Chondrocyte (in vitro differentiated cells): ENCODE measurements around the gene PSMD13. TPM values are rescaled to one million over a fixed set of nuclear protein-coding genes. Genes with fewer than 3 reads are reported as not detected.

Source experiments
- DNase-seq: peaks from one replicate; pipeline ENCODE4 v3.0.0; 2021; ENCODE audit warnings: mixed read lengths, low spot score
- H3K27ac Mint-ChIP-seq: one replicate; pipeline ENCODE4 v1.8.0; 2021; ENCODE audit warnings: mild to moderate bottlenecking, moderate library complexity, mixed read lengths; ENCODE audit not compliant: unreplicated experiment
- H3K27me3 Mint-ChIP-seq: 2 replicates; pipeline ENCODE4 v1.8.0; 2021; ENCODE audit warnings: low read depth, mixed read lengths
- H3K36me3 Mint-ChIP-seq: 2 replicates; pipeline ENCODE4 v1.8.0; 2021; ENCODE audit warnings: low read depth, mixed read lengths
- H3K4me1 Mint-ChIP-seq: 2 replicates; pipeline ENCODE4 v1.8.0; 2021; ENCODE audit warnings: low read depth, mild to moderate bottlenecking, mixed read lengths
- H3K4me3 Mint-ChIP-seq: one replicate; pipeline ENCODE4 v1.8.0; 2021; ENCODE audit warnings: mild to moderate bottlenecking, moderate library complexity, mixed read lengths; ENCODE audit not compliant: unreplicated experiment
- H3K9me3 Mint-ChIP-seq: 2 replicates; pipeline ENCODE4 v1.8.0; 2021; ENCODE audit warnings: low read depth, mixed read lengths
- total RNA-seq: library from RNA; stranded (reverse); gene quantifications from 3 replicates; pipeline ENCODE4 v1.2.1, GENCODE V29; 2021
- TF ChIP-seq, protein P1 (sequence below): fragments of 200-600 bp; sonication (generic); IDR thresholded peaks from 2 replicates; pipeline ENCODE4 v1.5.0; 2021; ENCODE audit warnings: antibody characterized with exemption, mild to moderate bottlenecking, moderate library complexity

Gene PSMD13
- total RNA-seq, 1 donor from 2014 or later = 103 TPM

DNA sequence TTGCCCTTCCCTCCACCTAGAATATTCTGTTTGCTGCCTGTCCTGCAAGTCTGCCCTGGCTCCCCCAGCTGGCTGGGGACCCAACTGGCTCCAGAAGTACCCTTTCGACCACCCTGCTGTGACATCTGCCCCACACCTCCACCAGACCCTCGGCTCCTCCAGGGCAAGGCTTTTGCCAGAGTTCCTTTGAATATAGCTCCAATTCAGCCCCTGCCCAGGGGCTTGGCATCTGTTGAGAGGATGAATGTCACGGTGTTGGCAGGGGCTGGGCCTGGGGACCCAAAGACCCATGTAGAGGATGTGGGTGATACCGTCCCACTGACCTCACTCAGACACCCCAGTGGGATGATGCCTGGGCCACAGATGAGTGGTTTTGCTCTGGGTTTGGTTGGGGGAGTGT, 45.4 kb downstream of the PSMD13 start:
- no peak overlapping the region for H3K4me3 Mint-ChIP-seq
- H3K27me3 Mint-ChIP-seq = peaks cover 7% of the 10 kb centered on the region
- no peaks in the 10 kb centered on the region for H3K4me1 Mint-ChIP-seq
- no peaks in the 10 kb centered on the region for H3K36me3 Mint-ChIP-seq
- DNase-seq = peak; percentile 69
- TF ChIP-seq, protein P1, sequence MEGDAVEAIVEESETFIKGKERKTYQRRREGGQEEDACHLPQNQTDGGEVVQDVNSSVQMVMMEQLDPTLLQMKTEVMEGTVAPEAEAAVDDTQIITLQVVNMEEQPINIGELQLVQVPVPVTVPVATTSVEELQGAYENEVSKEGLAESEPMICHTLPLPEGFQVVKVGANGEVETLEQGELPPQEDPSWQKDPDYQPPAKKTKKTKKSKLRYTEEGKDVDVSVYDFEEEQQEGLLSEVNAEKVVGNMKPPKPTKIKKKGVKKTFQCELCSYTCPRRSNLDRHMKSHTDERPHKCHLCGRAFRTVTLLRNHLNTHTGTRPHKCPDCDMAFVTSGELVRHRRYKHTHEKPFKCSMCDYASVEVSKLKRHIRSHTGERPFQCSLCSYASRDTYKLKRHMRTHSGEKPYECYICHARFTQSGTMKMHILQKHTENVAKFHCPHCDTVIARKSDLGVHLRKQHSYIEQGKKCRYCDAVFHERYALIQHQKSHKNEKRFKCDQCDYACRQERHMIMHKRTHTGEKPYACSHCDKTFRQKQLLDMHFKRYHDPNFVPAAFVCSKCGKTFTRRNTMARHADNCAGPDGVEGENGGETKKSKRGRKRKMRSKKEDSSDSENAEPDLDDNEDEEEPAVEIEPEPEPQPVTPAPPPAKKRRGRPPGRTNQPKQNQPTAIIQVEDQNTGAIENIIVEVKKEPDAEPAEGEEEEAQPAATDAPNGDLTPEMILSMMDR = no peak
- no peaks in the 10 kb centered on the region for H3K9me3 Mint-ChIP-seq
- H3K27ac Mint-ChIP-seq = no peak overlapping the region

- H3K4me3 Mint-ChIP-seq = no peak overlapping the region
- peaks cover under 1% of the 10 kb centered on the region for H3K4me1 Mint-ChIP-seq
- TF ChIP-seq, protein P1 = no peak
- no peak overlapping the region for H3K27ac Mint-ChIP-seq
- peak; percentile 61 for DNase-seq
- no peaks in the 10 kb centered on the region for H3K9me3 Mint-ChIP-seq
- peaks cover 5% of the 10 kb centered on the region for H3K27me3 Mint-ChIP-seq
- no peaks in the 10 kb centered on the region for H3K36me3 Mint-ChIP-seq
Observed at GRCh38 chr11:282630-283360, 46.0 kb downstream of the PSMD13 start.

DNA sequence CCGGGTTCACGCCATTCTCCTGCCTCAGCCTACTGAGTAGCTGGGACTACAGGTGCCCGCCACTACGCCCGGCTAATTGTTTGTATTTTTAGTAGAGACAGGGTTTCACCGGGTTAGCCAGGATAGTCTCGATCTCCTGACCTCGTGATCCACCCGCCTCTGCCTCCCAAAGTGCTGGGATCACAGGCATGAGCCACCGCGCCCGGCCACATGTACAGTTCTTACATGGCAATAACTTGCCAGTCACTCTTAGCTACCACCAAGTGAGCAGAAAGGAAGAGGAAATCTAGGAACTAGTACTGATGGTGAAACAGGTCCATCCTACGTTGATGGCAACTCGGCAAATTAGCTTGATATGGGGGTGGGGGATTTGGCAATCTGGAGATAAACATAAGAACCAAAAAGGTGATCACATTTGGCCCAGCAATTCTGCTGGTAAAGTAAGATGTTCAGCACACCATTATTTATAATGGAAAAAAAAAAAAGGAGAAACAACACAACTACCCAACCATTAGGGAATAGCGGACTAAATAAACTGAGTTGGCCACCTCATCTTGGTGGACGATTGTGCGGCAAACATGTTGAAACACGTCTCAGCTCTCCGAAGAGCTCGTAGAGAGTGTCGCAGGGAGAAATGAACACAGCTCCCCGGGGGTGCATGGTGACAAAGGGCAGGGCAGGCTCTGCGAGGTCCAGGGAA, 46.8 kb downstream of the PSMD13 start:
- Mint-ChIP-seq H3K36me3 (no peaks in the 10 kb centered on the region), H3K27ac (no peak overlapping the region), H3K9me3 (no peaks in the 10 kb centered on the region), H3K27me3 (peaks cover 5% of the 10 kb centered on the region), H3K4me3 (no peak overlapping the region), H3K4me1 (peaks cover 7% of the 10 kb centered on the region)
- TF ChIP-seq, protein P1 = no peak
- DNase-seq = no peak

DNA sequence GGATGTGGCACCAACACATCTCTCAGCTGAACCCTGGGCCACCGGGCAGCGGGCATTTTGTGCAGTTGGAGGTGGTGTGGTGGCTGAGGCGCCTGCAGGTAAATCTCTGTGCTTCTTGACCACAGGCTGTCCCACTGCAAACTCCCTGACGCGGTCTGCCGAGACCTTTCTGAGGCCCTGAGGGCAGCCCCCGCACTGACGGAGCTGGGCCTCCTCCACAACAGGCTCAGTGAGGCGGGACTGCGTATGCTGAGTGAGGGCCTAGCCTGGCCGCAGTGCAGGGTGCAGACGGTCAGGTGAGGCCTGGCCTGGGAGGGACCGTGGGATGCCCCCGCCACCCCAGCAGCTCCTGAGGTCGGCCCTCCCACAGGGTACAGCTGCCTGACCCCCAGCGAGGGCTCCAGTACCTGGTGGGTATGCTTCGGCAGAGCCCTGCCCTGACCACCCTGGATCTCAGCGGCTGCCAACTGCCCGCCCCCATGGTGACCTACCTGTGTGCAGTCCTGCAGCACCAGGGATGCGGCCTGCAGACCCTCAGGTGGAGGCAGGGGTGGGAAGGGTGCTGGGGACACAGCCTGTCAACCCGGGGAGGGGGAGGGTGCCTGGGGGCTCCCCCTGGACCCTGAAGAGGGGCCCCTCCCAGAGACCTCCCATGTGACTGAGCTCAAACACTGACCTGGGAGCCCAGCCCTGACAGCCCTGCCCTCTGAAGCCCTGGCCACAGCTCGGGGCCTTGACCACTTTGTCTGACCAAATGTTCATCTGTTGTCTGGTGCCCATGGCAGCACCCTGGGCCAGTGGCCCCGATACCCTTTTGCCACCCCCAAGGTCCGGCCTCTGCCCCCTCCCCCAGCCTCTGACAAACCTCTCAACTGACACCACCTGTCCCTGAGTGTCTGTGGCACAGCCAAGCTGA, 47.6 kb downstream of the PSMD13 start:
- DNase-seq = peak; percentile 89
- H3K4me3 Mint-ChIP-seq = no peak overlapping the region
- peaks cover 5% of the 10 kb centered on the region for H3K27me3 Mint-ChIP-seq
- no peaks in the 10 kb centered on the region for H3K9me3 Mint-ChIP-seq
- TF ChIP-seq, protein P1 = no peak
- no peak overlapping the region for H3K27ac Mint-ChIP-seq
- peaks cover 7% of the 10 kb centered on the region for H3K4me1 Mint-ChIP-seq
- no peaks in the 10 kb centered on the region for H3K36me3 Mint-ChIP-seq
